Psoas muscle (tissue), 8 donors: Measurements from ENCODE around the gene KPNA4. TPM values are rescaled to one million over a fixed set of nuclear protein-coding genes. Genes with fewer than 3 reads are reported as not detected.

Experiments
- ATAC-seq, 4 donors: fragments of 200-7000 bp; cut with Tn5 transposase; one replicate each; pipeline ENCODE4 v1.9.1; 2020; ENCODE audit warnings: moderate library complexity in 3 of 4, mild to moderate bottlenecking in 2 of 4
- DNase-seq, 2 donors: peaks; one replicate each; pipeline ENCODE4 v3.0.0-alpha.2; 2020
- H3K27ac ChIP-seq: fragments of 200-600 bp; one replicate; pipeline ENCODE4 v1.8.0; 2022
- H3K27me3 ChIP-seq, 3 donors: fragments of 200-600 bp in 1 of 3; one replicate each; pipeline versions ENCODE4 v1.6.1 to v1.8.0; 2013 to 2022; ENCODE audit warnings: low read length in 2 of 3, mild to moderate bottlenecking in 2 of 3, moderate library complexity in 1 of 3; ENCODE audit not compliant: insufficient read depth in 3 of 3
- H3K36me3 ChIP-seq, 2 donors: fragments of 200-600 bp in 1 of 2; one replicate each; pipeline versions ENCODE4 v1.6.1 to v1.8.0; 2013 to 2022; ENCODE audit warnings: low read depth in 1 of 2, mild to moderate bottlenecking in 1 of 2, moderate library complexity in 1 of 2; ENCODE audit not compliant: insufficient read depth in 1 of 2
- H3K4me1 ChIP-seq: fragments of 200-600 bp; one replicate; pipeline ENCODE4 v1.8.0; 2022
- H3K4me3 ChIP-seq: fragments of 200-600 bp; one replicate; pipeline ENCODE4 v1.8.0; 2022; ENCODE audit warnings: mild to moderate bottlenecking
- H3K9me3 ChIP-seq: fragments of 200-600 bp; one replicate; pipeline ENCODE4 v1.8.0; 2022
- CTCF ChIP-seq: fragments of 200-600 bp; IDR thresholded peaks from one replicate; pipeline ENCODE4 v1.8.0; 2022; ENCODE audit warnings: antibody characterized with exemption
- WGBS, 3 donors: extraction: QIAGEN DNeasy Blood & Tissue Kit; methylation state at CpG; one replicate each; pipeline versions ENCODE4 v1.1.6 to v1.1.7; 2013; 5-methylcytosine and 5-hydroxymethylcytosine counted together
- intact Hi-C, 2 donors: fragments of 100-400 bp; cut with DNase I; formaldehyde crosslinking; loops; one replicate each; pipeline versions ENCODE4 v1.11.0 to v1.14.2; 2022
- polyA plus RNA-seq, 3 donors: library from polyadenylated mRNA; stranded (reverse); fragments of 200-250 nt; gene quantifications; one replicate each; pipeline ENCODE4 v1.2.3, GENCODE V29; 2013
- total RNA-seq, 4 donors: library from RNA; stranded (reverse); fragmentation: NEBNext Ultra II Directional in 2 of 4; extraction: Animal tissue kit (Norgen Biotek cat#: 25700) in 2 of 4; gene quantifications; one replicate each; pipeline versions ENCODE4 v1.2.1 to v1.2.4, GENCODE V29; 2021 to 2023
- donor health status: healthy with polysubstance abuse.
- donor health status: DM: no; HTN: no; CAD: no; lungs with moderate emphysema.
- donor health status: Bipolar disorder and iron deficiency.
- donor health status: healthy.
- donor health status: DM: yes; HTN: yes; CAD: no.
- donor health status: DM: no; HTN: no; CAD: no.
- donor health status: DM: no; HTN: no; CAD: no.
- donor health status: DM: yes; HTN: yes; CAD: no.

Gene KPNA4
- total and polyA plus RNA-seq, 7 donors = 48.5 to 236 (median 197) TPM

- intact Hi-C loops = no loop called here
- DNase-seq = no peak
- H3K27ac ChIP-seq = no peak overlapping the region
- no peaks in the 10 kb centered on the region for H3K4me1 ChIP-seq
- WGBS, 3 donors = 80 to 89% (median 86%) methylated on average over 2 of the region's 2 CpGs
- ATAC-seq = no peak
- TF ChIP-seq CTCF = no peak
- no peaks in the 10 kb centered on the region for H3K27me3 ChIP-seq
- H3K9me3 ChIP-seq = no peaks in the 10 kb centered on the region
- no peaks in the 10 kb centered on the region for H3K36me3 ChIP-seq
- no peak overlapping the region for H3K4me3 ChIP-seq
Measured at GRCh38 chr3:160464321-160464720, 101.0 kb downstream of the KPNA4 start.

GRCh38 chr3:160460033-160460432, 105.3 kb downstream of the KPNA4 start:
- intact Hi-C loops = no loop called here
- no peaks in the 10 kb centered on the region for H3K27me3 ChIP-seq
- ATAC-seq (no peak), DNase-seq (no peak)
- H3K9me3 ChIP-seq = no peaks in the 10 kb centered on the region
- WGBS, 3 donors = 83 to 84% (median 83%) methylated on average over 3 of the region's 3 CpGs
- no peak overlapping the region for H3K4me3 ChIP-seq
- no peak for TF ChIP-seq CTCF
- no peak overlapping the region for H3K27ac ChIP-seq
- no peaks in the 10 kb centered on the region for H3K4me1 ChIP-seq
- H3K36me3 ChIP-seq = no peaks in the 10 kb centered on the region

GRCh38 chr3:160459450-160459970, 105.9 kb downstream of the KPNA4 start:
- Histone ChIP-seq H3K4me1 (no peaks in the 10 kb centered on the region), H3K36me3 (no peaks in the 10 kb centered on the region), H3K27ac (no peak overlapping the region), H3K9me3 (no peaks in the 10 kb centered on the region), H3K4me3 (no peak overlapping the region), H3K27me3 (no peaks in the 10 kb centered on the region)
- WGBS, 3 donors = 90 to 95% (median 92%) methylated on average over 9 of the region's 9 CpGs
- intact Hi-C loops = no loop called here
- no peak for TF ChIP-seq CTCF
- ATAC-seq (no peak), DNase-seq (no peak)

- Histone ChIP-seq H3K9me3 (no peaks in the 10 kb centered on the region), H3K27me3 (no peaks in the 10 kb centered on the region), H3K36me3 (no peaks in the 10 kb centered on the region), H3K27ac (no peak overlapping the region), H3K4me3 (no peak overlapping the region), H3K4me1 (no peaks in the 10 kb centered on the region)
- ATAC-seq (no peak), DNase-seq (no peak)
- WGBS, 3 donors = 85 to 87% (median 86%) methylated on average over 4 of the region's 4 CpGs
- TF ChIP-seq CTCF = no peak
- intact Hi-C loops = no loop called here
Measured at GRCh38 chr3:160458151-160458550, 107.2 kb downstream of the KPNA4 start.

- no peak overlapping the region for H3K27ac ChIP-seq
- H3K4me3 ChIP-seq = no peak overlapping the region
- ATAC-seq (no peak), DNase-seq (no peak)
- H3K36me3 ChIP-seq = no peaks in the 10 kb centered on the region
- intact Hi-C loops = no loop called here
- no peak for TF ChIP-seq CTCF
- WGBS, 3 donors = 86 to 89% (median 88%) methylated on average over 3 of the region's 3 CpGs
- H3K9me3 ChIP-seq = no peaks in the 10 kb centered on the region
- peaks cover 0 to under 1% (median 0%) of the 10 kb centered on the region in 3 donors for H3K27me3 ChIP-seq
- no peaks in the 10 kb centered on the region for H3K4me1 ChIP-seq
Measured at GRCh38 chr3:160455846-160456245, 109.5 kb downstream of the KPNA4 start.
